HG03196 (cell line): ENCODE measurements around the gene SYS1.

Experiments used
- ATAC-seq: cut with Tn5 transposase; IDR thresholded peaks from one replicate; pipeline ENCODE4 v1.9.1; 2021; ENCODE audit not compliant: unreplicated experiment

Gene SYS1

GRCh38 chr20:45378191-45378590 is 15.2 kb downstream of the SYS1 start, which contains the start of gene TP53TG5:
TP53TG5 (minus strand) TSS chr20:45378325; CDS start chr20:45378236, 89 bp downstream.
- ATAC-seq: no peak

- ATAC-seq: no peak
Measured at GRCh38 chr20:45387274-45387673, 24.3 kb downstream of the SYS1 start.

GRCh38 chr20:45390931-45391330 is 28.0 kb downstream of the SYS1 start:
- ATAC-seq: no peak

GRCh38 chr20:45391559-45391958 is 28.6 kb downstream of the SYS1 start:
- ATAC-seq: no peak

DNA sequence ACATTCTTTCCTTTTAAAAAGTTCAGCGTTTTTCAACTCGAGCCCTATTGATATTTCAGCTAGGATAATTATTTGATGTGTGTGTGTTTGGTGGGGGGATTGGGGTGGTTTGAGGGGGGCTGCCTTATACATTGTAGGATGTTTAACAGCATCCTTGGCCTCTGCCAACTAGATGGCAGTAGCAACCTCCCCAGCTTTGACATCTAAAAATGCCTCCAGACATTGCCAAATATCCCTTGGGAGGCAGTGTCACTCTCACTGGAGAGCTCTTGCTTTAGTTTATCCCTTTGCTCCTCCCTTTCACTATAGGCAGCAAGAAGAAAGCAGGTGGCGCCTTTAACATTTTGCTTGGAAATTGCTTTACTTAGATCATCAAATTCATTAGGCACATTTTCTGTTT is 29.8 kb downstream of the SYS1 start:
- ATAC-seq: no peak

GRCh38 chr20:45394221-45395113 is 31.5 kb downstream of the SYS1 start:
- ATAC-seq: no peak

DNA sequence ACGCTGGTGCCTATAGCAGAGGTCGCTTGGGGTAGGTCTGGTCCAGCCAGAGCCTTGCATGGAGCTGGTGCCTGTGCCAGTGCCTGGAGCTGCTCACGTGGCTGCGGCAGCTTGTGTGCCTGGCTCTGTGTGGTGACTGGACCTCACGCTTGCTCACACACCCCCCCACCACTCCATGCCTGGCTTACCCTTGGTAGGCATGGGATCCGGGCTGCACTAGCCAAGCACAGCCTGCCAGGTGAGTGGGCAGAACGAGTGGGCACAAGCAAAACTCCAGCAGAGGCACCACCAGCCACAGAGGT is 32.1 kb downstream of the SYS1 start:
- no peak for ATAC-seq

- ATAC-seq: no peak
Measured at GRCh38 chr20:45399018-45399417, 36.1 kb downstream of the SYS1 start.

DNA sequence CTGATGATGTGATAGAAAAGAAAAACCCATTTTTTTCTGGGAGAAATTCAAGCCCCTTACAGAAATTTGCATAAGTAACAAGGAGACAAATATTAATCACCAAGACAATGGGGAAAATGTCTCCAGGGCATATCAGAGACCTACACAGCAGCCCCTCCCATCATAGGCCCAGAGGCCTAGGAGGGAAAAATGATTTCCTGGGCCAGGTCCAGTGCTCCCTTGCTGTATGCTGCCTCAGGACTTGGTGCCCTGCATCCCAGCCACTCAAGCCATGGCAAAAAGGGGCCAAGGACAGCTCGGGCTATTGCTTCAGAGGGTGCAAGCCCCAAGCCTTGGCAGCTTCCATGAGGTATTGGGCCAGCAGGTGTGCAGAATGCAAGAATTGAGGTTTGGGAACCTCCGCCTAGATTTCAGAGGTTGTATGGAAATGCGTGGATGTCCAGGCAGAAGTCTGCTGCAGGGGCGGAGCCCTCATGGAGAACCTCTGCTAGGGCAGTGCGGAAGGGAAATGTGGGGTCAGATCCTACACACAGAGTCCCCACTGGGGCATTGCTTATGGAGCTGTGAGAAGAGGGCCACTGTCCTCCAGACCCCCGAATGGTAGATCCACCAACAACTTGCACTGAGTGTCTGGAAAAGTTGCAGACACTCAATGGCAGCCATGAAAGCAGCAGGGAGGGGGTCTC is 37.5 kb downstream of the SYS1 start:
- no peak for ATAC-seq

- ATAC-seq: no peak
Measured at GRCh38 chr20:45402946-45403345, 40.0 kb downstream of the SYS1 start.

GRCh38 chr20:45404438-45404837 is 41.5 kb downstream of the SYS1 start:
- ATAC-seq: no peak

- ATAC-seq: no peak
Measured at GRCh38 chr20:45405571-45406259, 42.8 kb downstream of the SYS1 start.

- no peak for ATAC-seq
Measured at GRCh38 chr20:45406260-45407066, 43.5 kb downstream of the SYS1 start.

DNA sequence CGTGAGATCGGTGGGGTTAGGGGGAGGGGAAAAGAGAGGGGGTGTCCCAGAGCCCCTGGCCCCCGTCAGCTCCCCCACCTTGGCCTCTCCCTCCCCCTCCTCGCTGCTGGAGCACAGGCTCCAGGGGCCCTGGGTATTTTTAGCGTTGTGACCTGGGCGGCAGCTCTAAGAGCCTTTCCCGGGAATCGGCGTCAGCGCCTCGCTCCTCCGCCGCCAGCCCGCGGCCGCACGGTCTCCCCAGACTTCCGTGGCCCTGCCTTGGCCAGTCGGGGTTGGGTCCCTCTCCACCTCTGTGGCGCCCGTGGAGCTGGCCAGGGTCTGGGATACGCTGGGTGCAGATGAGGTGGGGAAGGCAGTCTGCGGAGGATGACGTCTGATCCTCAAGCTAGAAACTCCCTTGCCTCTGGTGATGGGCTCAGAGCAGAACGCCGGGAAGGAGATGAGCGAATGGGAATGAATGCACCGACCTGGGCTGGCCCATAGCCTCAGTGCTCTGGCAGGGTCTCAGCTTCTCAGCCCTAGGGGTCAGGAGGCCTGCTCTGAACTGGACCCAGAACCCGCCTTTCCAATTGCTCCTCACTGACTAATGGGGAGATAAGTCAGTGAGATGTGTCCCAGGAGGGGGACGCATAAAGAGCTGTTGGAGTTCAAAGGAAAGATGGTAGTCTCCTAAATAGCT is 44.2 kb downstream of the SYS1 start:
- no peak for ATAC-seq

- no peak for ATAC-seq
Measured at GRCh38 chr20:45407783-45408645, 45.1 kb downstream of the SYS1 start, which contains the start of gene DBNDD2. DBNDD2 (plus strand) TSS chr20:45408289; CDS start chr20:45408468, 179 bp downstream.

- ATAC-seq: no peak
Measured at GRCh38 chr20:45408646-45409213, 45.8 kb downstream of the SYS1 start.

DNA sequence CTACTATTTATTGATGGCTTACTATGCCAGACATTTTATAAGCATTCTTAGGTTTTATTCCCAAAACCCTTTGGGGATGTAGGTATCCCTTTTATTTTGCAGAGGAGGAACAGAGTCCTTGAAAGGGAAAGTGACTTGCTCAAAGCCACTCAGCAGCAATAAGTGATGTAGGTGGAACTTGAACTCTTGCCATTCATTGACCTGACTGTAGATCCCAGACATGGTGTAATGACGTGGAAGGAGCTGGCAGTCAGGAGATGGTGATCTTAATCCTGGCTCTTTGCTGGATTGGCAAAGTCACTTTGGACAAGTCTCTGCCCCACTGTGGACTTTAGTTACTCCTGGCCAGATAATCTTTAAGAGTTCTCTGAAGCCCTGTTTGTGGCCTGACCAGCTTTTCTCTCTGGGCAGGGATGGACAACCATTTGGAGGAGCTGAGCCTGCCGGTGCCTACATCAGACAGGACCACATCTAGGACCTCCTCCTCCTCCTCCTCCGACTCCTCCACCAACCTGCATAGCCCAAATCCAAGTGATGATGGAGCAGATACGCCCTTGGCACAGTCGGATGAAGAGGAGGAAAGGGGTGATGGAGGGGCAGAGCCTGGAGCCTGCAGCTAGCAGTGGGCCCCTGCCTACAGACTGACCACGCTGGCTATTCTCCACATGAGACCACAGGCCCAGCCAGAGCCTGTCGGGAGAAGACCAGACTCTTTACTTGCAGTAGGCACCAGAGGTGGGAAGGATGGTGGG is 46.7 kb downstream of the SYS1 start:
- ATAC-seq: no peak

- ATAC-seq: no peak
Measured at GRCh38 chr20:45410887-45411286, 47.9 kb downstream of the SYS1 start.
